Measurements from ENCODE around the gene CTXND1.
"Not testable (repeated sequence)": the region's sequence is repeated elsewhere in the genome, so short reads cannot be mapped to it uniquely, and the experiment has no call there.

CTXND1 gene

DNA sequence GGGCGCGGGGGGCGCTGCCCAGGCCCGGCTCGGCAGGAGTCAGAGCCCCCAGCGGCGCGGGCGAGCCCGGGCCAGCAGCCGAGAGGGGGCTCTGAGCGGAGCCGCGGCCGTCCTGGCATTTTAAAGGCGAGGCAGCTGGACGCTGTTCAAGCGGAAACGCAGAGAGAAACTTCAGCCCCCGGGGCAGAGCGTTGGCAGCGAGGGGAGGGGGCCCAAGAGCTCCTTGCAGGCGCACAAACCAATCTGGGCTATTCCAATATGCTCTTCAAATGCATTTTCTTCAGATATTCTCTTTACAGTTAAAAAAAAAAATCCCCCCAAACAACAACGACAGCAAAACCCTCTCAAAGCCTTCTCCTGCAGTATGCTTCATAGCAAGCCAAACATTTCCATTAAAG, at the start of gene CTXND1:
CTXND1 (minus strand) TSS at position 93 of the 398 bp plus-strand sequence. CDS start 50,264 bp downstream, outside the sequence.
- no peak for DNase-seq (ENCODE audit: low read depth, low spot score)
- CTCF ChIA-PET, result no interaction called here

DNA sequence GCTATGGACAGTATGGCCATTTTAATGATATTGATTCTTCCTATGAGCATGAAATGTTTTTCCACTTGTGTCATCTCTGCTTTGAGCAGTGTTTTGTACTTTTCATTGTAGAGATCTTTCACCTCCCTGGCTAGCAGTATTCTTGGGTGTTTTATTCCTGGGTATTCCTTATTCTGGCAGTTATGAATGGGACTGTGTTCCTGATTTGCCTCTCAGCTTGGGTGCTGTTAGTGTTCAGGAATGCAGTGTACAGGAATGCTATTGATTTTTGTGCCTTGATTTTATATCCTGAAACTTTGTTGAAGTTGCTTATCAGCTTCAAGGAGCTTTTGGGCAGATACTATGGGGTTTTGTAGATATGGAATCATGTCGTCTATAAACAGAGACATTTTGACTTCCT, 49.5 kb upstream of the CTXND1 start:
- DNase-seq (ENCODE audit: low read depth, low spot score), result no peak
- TF ChIP-seq, protein P1, sequence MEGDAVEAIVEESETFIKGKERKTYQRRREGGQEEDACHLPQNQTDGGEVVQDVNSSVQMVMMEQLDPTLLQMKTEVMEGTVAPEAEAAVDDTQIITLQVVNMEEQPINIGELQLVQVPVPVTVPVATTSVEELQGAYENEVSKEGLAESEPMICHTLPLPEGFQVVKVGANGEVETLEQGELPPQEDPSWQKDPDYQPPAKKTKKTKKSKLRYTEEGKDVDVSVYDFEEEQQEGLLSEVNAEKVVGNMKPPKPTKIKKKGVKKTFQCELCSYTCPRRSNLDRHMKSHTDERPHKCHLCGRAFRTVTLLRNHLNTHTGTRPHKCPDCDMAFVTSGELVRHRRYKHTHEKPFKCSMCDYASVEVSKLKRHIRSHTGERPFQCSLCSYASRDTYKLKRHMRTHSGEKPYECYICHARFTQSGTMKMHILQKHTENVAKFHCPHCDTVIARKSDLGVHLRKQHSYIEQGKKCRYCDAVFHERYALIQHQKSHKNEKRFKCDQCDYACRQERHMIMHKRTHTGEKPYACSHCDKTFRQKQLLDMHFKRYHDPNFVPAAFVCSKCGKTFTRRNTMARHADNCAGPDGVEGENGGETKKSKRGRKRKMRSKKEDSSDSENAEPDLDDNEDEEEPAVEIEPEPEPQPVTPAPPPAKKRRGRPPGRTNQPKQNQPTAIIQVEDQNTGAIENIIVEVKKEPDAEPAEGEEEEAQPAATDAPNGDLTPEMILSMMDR (IDR thresholded peaks at IDR 0.05; ENCODE audit: insufficient read depth, low read length, missing control alignments), result no peak
- ChIA-PET POLR2A (no interaction called here), CTCF (interaction anchor here (1.2 kb wide), 1 partner anchor 12 kb away, joined by 3 read pairs; no protein-coding TSS in a partner anchor)
- no peak overlapping the region for H3K4me3 ChIP-seq (ENCODE audit: low read depth, low read length)

More for the DNA sequence above, at the start of gene CTXND1:
- POLR2A ChIA-PET, result no interaction called here
- TF ChIP-seq, protein P1 (IDR thresholded peaks at IDR 0.05; ENCODE audit: insufficient read depth, low read length, missing control alignments), result no peak
- H3K4me3 ChIP-seq (ENCODE audit: low read depth, low read length), result peak within 1 kb of the TSS; percentile 20

DNA sequence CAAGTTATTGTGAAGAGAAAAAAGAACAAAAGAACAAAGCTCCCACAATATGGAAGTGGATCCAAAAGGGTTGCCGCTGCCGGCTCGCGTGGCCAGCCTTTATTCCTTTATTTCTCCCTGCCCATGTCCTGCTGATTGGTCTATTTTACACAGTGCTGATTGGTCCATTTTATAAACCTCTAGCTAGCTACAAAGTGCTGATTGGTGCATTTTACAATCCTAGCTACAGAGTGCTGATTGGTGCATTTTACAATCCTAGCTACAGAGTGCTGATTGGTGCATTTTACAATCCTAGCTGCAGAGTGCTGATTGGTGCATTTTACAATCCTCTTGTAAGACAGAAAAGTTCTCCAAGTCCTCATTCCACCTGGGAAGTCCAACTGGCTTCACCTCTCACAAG, 43.8 kb upstream of the CTXND1 start:
- CTCF ChIA-PET; H3K4me3 ChIP-seq (ENCODE audit: low read depth, low read length); DNase-seq (ENCODE audit: low read depth, low spot score); POLR2A ChIA-PET: not testable (repeated sequence)

DNA sequence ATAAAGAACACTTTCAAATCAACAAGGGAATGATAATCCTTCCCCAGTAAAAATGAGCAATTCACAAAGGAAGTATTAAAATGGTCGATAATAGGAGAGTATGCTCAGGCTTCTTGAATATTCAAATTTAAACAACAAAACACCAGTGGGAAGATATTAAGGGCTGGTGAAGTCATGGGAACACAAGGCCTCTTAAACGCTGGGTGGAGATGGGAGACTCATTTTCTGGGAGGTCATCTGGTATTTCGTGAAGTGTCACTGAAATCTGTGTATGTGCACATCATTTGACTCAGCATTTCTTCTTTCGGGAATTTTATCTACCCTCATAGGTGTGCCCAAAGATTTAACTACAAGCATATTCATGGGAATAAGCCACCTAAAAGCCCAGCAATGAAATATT, 40.1 kb upstream of the CTXND1 start:
- POLR2A ChIA-PET, result no interaction called here
- no peak overlapping the region for H3K4me3 ChIP-seq (ENCODE audit: low read depth, low read length)
- CTCF ChIA-PET, result no interaction called here
- no peak for DNase-seq (ENCODE audit: low read depth, low spot score)
- TF ChIP-seq, protein P1 (IDR thresholded peaks at IDR 0.05; ENCODE audit: insufficient read depth, low read length, missing control alignments), result no peak

DNA sequence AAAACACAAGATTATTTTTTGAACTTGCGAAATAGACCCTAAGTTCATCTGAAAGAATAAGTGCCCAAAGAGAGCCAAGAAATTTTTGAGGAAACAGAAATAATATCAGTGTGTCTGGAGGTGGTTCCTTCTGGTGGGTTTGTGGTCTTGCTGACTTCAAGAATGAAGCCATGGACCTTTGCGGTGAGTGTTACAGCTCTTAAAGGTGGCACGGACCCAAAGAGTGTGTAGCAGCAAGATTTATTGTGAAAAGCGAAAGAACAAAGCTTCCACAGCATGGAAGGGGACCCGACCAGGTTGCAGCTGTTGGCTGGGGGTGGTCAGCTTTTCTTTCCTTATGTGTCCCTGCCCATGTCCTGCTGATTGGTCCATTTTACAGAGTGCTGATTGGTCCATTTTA, 38.9 kb upstream of the CTXND1 start:
- CTCF ChIA-PET; H3K4me3 ChIP-seq (ENCODE audit: low read depth, low read length); DNase-seq (ENCODE audit: low read depth, low spot score); POLR2A ChIA-PET: not testable (repeated sequence)

DNA sequence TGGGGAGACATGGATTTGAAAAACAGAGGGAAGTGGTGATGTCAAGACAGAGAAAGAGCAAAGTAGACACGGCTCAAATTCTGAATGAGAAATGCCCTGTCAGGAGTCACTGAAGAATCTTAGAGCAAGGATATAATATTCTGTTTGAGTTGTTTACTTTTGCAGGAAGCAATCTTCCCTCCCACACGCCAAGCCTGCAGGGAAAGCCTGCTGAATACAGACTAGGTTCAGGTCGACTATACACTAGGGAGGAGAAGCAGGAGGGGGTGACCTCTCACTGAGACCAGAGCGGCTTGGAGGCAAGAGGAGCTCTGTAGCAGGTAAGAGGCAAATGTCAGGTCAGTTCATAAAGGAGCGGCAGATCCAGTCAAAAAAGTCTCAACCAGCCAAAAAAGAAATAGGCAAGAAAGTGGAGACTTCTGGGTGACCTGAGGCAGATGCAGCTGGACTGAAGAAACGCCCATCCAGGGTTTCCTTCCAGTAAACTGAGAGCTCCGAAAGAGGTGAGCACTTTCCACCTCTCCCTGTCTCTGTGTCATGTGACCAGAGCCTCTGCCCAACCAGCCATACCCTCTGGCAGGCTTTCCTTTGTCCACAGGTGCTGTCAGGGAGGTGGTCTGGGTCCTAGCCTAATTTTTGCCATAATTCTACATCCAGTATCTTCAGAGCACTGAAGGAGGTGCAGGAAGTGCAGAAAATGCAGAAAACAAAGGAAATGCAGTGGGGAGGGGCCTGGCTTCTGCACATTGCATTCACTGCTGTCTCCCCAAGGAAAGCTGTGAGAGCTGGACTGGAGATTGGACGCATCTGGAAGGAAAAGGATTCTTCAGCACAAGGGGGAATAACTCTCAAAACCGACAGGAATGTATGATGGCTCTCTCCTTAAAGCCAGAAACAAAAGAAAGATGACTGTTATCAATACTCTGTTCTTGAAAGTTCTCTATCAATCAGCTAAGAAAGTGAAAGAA, 37.8 kb upstream of the CTXND1 start:
- H3K4me3 ChIP-seq (ENCODE audit: low read depth, low read length), result no peak overlapping the region
- TF ChIP-seq, protein P1 (IDR thresholded peaks at IDR 0.05; ENCODE audit: insufficient read depth, low read length, missing control alignments), result no peak
- no peak for DNase-seq (ENCODE audit: low read depth, low spot score)
- ChIA-PET CTCF (no interaction called here), POLR2A (no interaction called here)

DNA sequence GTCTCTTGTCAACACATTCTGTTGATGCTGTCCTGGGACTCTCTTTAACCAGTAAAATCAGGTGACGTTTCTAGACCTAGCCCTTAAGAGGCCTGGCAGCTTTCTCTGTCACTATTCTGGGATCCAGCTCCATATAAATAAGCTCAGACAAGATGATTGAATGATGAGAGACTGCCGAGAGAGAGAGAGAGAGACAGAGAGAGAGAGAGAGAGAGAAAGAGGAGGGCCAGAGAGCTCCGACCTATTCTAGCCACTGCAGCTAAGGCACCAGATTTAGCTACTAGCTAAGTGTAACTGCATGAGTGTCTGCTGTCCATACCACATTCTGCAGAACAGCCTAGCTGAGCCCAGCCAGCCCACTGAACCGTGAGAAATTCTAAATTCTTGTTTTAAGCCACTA, 36.1 kb upstream of the CTXND1 start:
- H3K4me3 ChIP-seq (ENCODE audit: low read depth, low read length), result no peak overlapping the region
- POLR2A ChIA-PET, result interaction anchor here (0.6 kb wide), 1 partner anchor 56 kb away, joined by 3 read pairs; no protein-coding TSS in a partner anchor
- no peak for DNase-seq (ENCODE audit: low read depth, low spot score)
- TF ChIP-seq, protein P1 (IDR thresholded peaks at IDR 0.05; ENCODE audit: insufficient read depth, low read length, missing control alignments), result no peak
- CTCF ChIA-PET, result no interaction called here

Measured in AG04449 (cell line).